GM23338 (cell line): ENCODE measurements around the gene EGFR. TPM values are rescaled to one million over a fixed set of nuclear protein-coding genes. Genes with fewer than 3 reads are reported as not detected.

Source experiments
- CREB1 ChIP-seq: fragments of 250-450 bp; sonication (Bioruptor Pico); IDR thresholded peaks from 2 replicates; pipeline ENCODE4 v1.5.0; 2020; ENCODE audit warnings: low read depth, mild to moderate bottlenecking, moderate library complexity
- EZH2 ChIP-seq: fragments of 200-600 bp; sonication (generic); IDR thresholded peaks from one replicate; pipeline ENCODE4 v1.8.0; 2017; ENCODE audit warnings: antibody characterized with exemption, mild to moderate bottlenecking, low read depth; ENCODE audit not compliant: unreplicated experiment
- EZH2phosphoT487 ChIP-seq: fragments of 200-600 bp; sonication (generic); IDR thresholded peaks from one replicate; pipeline ENCODE4 v1.8.1; 2018; ENCODE audit warnings: antibody characterized with exemption; ENCODE audit not compliant: unreplicated experiment
- POLR2AphosphoS5 ChIP-seq: IDR thresholded peaks from 2 replicates; pipeline ENCODE4 v1.6.1; 2016; ENCODE audit warnings: antibody characterized with exemption, low read depth
- REST ChIP-seq: IDR thresholded peaks from one replicate; pipeline ENCODE4 v1.6.1; 2018; ENCODE audit warnings: antibody characterized with exemption; ENCODE audit not compliant: unreplicated experiment
- STAT1 ChIP-seq: IDR thresholded peaks from one replicate; pipeline ENCODE4 v1.6.1; 2016; ENCODE audit warnings: antibody characterized with exemption; ENCODE audit not compliant: unreplicated experiment
- ZNF114 ChIP-seq: fragments of 250-450 bp; sonication (Bioruptor Pico); IDR thresholded peaks from 2 replicates; pipeline ENCODE4 v1.5.0; 2020; ENCODE audit warnings: mild to moderate bottlenecking, moderate library complexity
- ZNF331 ChIP-seq: fragments of 250-450 bp; sonication (Bioruptor Pico); IDR thresholded peaks from 2 replicates; pipeline ENCODE4 v1.5.0; 2020; ENCODE audit warnings: low read depth, mild to moderate bottlenecking, moderate library complexity
- ZNF462 ChIP-seq: fragments of 250-450 bp; sonication (Bioruptor Pico); IDR thresholded peaks from 2 replicates; pipeline ENCODE4 v1.5.0; 2020; ENCODE audit warnings: mild to moderate bottlenecking, moderate library complexity
- polyA plus RNA-seq: library from polyadenylated mRNA; unstranded; fragments of >200 nt; fragmentation: Nextera tagmentation; extraction: Ambion mirVana; gene quantifications from 2 replicates; pipeline ENCODE4 v1.2.1, GENCODE V29; 2016
- total RNA-seq: library from RNA; depleted of rRNA; stranded (reverse); fragments of >200 nt; shearing (Covaris generic); gene quantifications from 2 replicates; pipeline ENCODE4 v1.2.3, GENCODE V29; 2014

Gene EGFR
- total and polyA plus RNA-seq, 2 experiments from 2014 or later: 1.5 to 4.5 TPM

- TF ChIP-seq ZNF462 (CRISPR knock-in tag): no peak
- no peak for TF ChIP-seq EZH2phosphoT487
- no peak for TF ChIP-seq ZNF114 (CRISPR knock-in tag)
- TF ChIP-seq ZNF331 (CRISPR knock-in tag): no peak
- no peak for TF ChIP-seq REST
- no peak for TF ChIP-seq STAT1
- no peak for TF ChIP-seq CREB1
- TF ChIP-seq EZH2: no peak
- no peak for TF ChIP-seq POLR2AphosphoS5
Measured at GRCh38 chr7:55140941-55141278, 122.1 kb downstream of the EGFR start (continued).
